Left lung (tissue), 10 donors: ENCODE data around the gene TRUB1. TPM values are rescaled to one million over a fixed set of nuclear protein-coding genes. Genes with fewer than 3 reads are reported as not detected.

Experiments
- ATAC-seq: fragments of 200-7000 bp; cut with Tn5 transposase; one replicate; pipeline ENCODE4 v1.9.1; 2020; ENCODE audit warnings: moderate library complexity
- DNase-seq, 4 donors: peaks; one replicate each; pipeline ENCODE4 v3.0.0-alpha.2; 2013 to 2020
- H3K27ac ChIP-seq, 2 donors: fragments of 200-600 bp; sonication (generic) in 1 of 2; one replicate each; pipeline versions ENCODE4 v1.5.0 to v1.8.0; 2020 to 2021
- H3K27me3 ChIP-seq, 2 donors: fragments of 200-600 bp; sonication (generic) in 1 of 2; one replicate each; pipeline versions ENCODE4 v1.5.0 to v1.8.0; 2020 to 2021
- H3K36me3 ChIP-seq, 2 donors: fragments of 200-600 bp; sonication (generic) in 1 of 2; one replicate each; pipeline versions ENCODE4 v1.5.0 to v1.8.0; 2020 to 2021
- H3K4me1 ChIP-seq, 2 donors: fragments of 200-600 bp; one replicate each; pipeline ENCODE4 v1.8.0; 2021
- H3K4me3 ChIP-seq, 2 donors: fragments of 200-600 bp; sonication (generic) in 1 of 2; one replicate each; pipeline versions ENCODE4 v1.5.0 to v1.8.0; 2020 to 2021; ENCODE audit warnings: mild to moderate bottlenecking in 1 of 2
- H3K9me3 ChIP-seq, 2 donors: fragments of 200-600 bp; sonication (generic) in 1 of 2; one replicate each; pipeline versions ENCODE4 v1.5.0 to v1.8.0; 2020 to 2021
- intact Hi-C, 2 donors: fragments of 100-400 bp; cut with DNase I; formaldehyde crosslinking; loops; one replicate each; pipeline versions ENCODE4 v1.11.2 to v1.14.2; 2022
- polyA plus RNA-seq, 6 donors: library from polyadenylated mRNA; unstranded; fragments of 120-200 nt; gene quantifications; one replicate each; pipeline ENCODE4 v1.2.1, GENCODE V29; 2013; ENCODE audit not compliant: insufficient read length in 6 of 6
- total RNA-seq, 2 donors: library from RNA; stranded (reverse); fragmentation: NEBNext Ultra II Directional; extraction: Animal tissue kit (Norgen Biotek cat#: 25700); gene quantifications; one replicate each; pipeline ENCODE4 v1.2.1, GENCODE V29; 2021
- TF ChIP-seq, protein P1 (sequence below), 2 donors: fragments of 200-600 bp; sonication (generic) in 1 of 2; IDR thresholded peaks; one replicate each; pipeline versions ENCODE4 v1.5.0 to v1.8.0; 2021; ENCODE audit warnings: antibody characterized with exemption in 2 of 2
- donor health status: DM: no; HTN: yes; CAD: no.
- donor health status: DM: no; HTN: no; CAD: no.

Gene TRUB1
- total and polyA plus RNA-seq, 8 donors = 11.8 to 31.5 (median 28.4) TPM

DNA sequence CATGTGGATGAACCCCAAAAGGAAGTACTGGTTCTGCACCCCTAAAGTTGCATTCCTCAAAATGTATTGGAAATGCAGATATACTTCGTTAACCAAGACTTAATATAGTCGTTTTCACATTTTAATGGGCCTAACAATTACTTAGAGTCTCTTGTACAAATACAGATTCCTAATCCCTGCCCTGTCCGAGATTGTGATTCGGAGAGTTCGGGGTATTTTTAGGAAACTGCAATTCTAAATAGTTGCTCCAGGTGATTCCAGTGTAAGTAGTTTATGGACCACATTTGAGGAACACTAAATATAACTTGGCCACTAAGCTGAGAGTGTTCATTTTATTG is 830 bp downstream of the TRUB1 start:
- no peak for DNase-seq
- Histone ChIP-seq H3K27ac (peak overlapping the region in 1 of 2 donors; percentile 81), H3K4me1 (peaks cover 11 to 18% of the 10 kb centered on the region in 2 donors), H3K4me3 (peak overlapping the region; percentile 87 to 96), H3K27me3 (no peaks in the 10 kb centered on the region), H3K9me3 (no peaks in the 10 kb centered on the region), H3K36me3 (peaks cover 0 to 17% of the 10 kb centered on the region in 2 donors)
- ATAC-seq = no peak
- intact Hi-C loops = no loop called here
- TF ChIP-seq, protein P1, sequence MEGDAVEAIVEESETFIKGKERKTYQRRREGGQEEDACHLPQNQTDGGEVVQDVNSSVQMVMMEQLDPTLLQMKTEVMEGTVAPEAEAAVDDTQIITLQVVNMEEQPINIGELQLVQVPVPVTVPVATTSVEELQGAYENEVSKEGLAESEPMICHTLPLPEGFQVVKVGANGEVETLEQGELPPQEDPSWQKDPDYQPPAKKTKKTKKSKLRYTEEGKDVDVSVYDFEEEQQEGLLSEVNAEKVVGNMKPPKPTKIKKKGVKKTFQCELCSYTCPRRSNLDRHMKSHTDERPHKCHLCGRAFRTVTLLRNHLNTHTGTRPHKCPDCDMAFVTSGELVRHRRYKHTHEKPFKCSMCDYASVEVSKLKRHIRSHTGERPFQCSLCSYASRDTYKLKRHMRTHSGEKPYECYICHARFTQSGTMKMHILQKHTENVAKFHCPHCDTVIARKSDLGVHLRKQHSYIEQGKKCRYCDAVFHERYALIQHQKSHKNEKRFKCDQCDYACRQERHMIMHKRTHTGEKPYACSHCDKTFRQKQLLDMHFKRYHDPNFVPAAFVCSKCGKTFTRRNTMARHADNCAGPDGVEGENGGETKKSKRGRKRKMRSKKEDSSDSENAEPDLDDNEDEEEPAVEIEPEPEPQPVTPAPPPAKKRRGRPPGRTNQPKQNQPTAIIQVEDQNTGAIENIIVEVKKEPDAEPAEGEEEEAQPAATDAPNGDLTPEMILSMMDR (IDR thresholded peaks at IDR 0.05) = no peak

DNA sequence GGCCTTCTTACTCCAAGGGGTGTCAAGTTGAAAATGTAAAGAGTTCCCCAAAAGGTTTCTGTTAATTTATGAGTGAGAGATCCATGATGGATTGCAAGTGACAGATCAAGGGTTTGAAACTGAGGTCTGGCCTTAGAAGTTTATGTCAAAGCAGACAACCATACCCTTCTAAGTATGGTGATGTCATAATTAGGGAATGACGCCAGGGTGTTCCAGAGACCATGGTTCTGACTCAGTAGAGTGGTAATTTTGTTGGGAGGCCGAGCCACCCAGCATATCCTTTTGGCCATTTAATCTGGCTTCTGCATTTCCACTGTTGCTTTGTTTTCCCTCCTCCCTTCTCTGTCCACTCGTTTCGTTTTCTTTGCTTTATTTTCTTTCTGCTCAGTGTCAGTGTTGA is 2.7 kb downstream of the TRUB1 start:
- Histone ChIP-seq H3K4me3 (no peak overlapping the region), H3K4me1 (peaks cover 11 to 18% of the 10 kb centered on the region in 2 donors), H3K27me3 (no peaks in the 10 kb centered on the region), H3K9me3 (no peaks in the 10 kb centered on the region), H3K36me3 (peaks cover 0 to 36% of the 10 kb centered on the region in 2 donors), H3K27ac (no peak overlapping the region)
- no peak for ATAC-seq
- DNase-seq = no peak
- TF ChIP-seq, protein P1 (IDR thresholded peaks at IDR 0.05) = no peak
- intact Hi-C loops = no loop called here

DNA sequence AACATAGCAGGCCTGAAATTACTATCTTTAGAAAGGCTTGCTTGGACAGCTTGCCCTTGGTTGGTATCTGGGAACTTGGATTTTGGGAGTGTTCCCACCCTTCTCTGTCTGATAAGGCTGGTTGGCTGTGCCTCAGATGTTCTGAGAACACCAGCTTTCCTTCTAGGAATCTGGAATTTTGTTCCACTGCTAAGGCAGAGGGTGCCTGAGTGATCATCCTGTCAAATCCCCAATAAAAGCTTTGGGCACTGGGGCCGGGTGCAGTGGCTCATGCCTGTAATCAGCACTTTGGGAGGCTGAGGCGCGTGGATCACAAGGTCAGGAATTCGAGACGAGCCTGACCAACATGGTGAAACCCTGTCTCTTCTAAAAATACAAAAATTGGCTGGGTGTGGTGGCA is 5.0 kb downstream of the TRUB1 start:
- no peaks in the 10 kb centered on the region for H3K27me3 ChIP-seq
- H3K4me1 ChIP-seq = peaks cover 11 to 18% of the 10 kb centered on the region in 2 donors
- H3K36me3 ChIP-seq = peaks cover 0 to 48% of the 10 kb centered on the region in 2 donors
- no peak overlapping the region for H3K27ac ChIP-seq
- no peaks in the 10 kb centered on the region for H3K9me3 ChIP-seq
- H3K4me3 ChIP-seq = no peak overlapping the region
- no peak for ATAC-seq
- intact Hi-C loops = no loop called here
- TF ChIP-seq, protein P1 (IDR thresholded peaks at IDR 0.05) = no peak
- DNase-seq = no peak

DNA sequence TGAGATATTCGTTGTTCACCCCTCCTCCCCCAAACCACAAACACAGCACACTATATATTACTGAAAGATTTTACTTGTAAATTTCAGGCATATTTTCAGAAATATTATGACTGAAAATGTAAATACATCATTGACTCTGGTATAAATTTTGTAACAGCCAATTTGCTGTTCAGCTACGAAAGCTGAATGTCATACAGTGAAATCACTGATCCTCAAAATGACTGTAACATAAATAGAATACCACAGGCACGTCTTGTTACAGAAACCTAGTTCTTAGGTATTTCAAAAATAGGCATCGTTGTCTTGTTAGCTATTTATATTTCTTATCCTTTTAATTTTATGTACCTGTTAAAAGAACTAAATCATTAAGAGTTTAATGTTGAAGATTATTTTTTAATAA is 15.1 kb downstream of the TRUB1 start:
- H3K36me3 ChIP-seq = peaks cover 0 to 6% of the 10 kb centered on the region in 2 donors
- H3K4me3 ChIP-seq = no peak overlapping the region
- ATAC-seq (no peak), DNase-seq (no peak)
- TF ChIP-seq, protein P1 (IDR thresholded peaks at IDR 0.05) = no peak
- intact Hi-C loops = no loop called here
- H3K9me3 ChIP-seq = no peaks in the 10 kb centered on the region
- no peaks in the 10 kb centered on the region for H3K4me1 ChIP-seq
- H3K27ac ChIP-seq = no peak overlapping the region
- H3K27me3 ChIP-seq = no peaks in the 10 kb centered on the region

DNA sequence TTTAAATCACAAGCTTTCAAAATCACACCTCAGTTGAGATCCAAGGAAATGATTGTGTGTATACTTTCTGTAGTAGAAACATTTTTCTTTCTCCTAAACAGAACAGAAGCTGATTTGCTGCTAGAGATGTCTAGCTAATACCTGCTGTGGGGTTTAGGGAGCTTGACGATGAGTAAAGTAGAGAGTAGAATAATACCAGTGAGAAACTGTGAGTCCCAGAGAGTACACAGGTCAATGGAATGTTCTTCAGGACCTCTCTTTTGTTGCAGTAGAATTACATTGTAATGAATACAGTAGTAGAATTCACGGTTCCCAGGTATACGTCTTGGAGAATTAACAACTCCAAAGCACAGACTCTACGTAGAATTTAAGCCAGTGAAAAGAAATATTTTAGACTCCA is 18.0 kb downstream of the TRUB1 start:
- ATAC-seq (no peak), DNase-seq (no peak)
- intact Hi-C loops = no loop called here
- TF ChIP-seq, protein P1 (IDR thresholded peaks at IDR 0.05) = no peak
- no peak overlapping the region for H3K4me3 ChIP-seq
- H3K9me3 ChIP-seq = no peaks in the 10 kb centered on the region
- peaks cover 0 to 6% of the 10 kb centered on the region in 2 donors for H3K36me3 ChIP-seq
- no peak overlapping the region for H3K27ac ChIP-seq
- no peaks in the 10 kb centered on the region for H3K27me3 ChIP-seq
- H3K4me1 ChIP-seq = no peaks in the 10 kb centered on the region
